Right renal cortex interstitium (tissue), 3 donors: ENCODE measurements around the gene DNAJC19. TPM values are rescaled to one million over a fixed set of nuclear protein-coding genes. Genes with fewer than 3 reads are reported as not detected.

ENCODE experiments used
- DNase-seq, 3 donors: peaks; one replicate each; pipeline ENCODE4 v3.0.0-alpha.2; 2013; ENCODE audit warnings: low read depth in 3 of 3, low spot score in 2 of 3
- polyA plus RNA-seq, 3 donors: library from polyadenylated mRNA; unstranded; fragments of 120-200 nt; gene quantifications; one replicate each; pipeline ENCODE4 v1.2.1, GENCODE V29; 2013; ENCODE audit not compliant: insufficient read length in 3 of 3

The DNAJC19 gene
- polyA plus RNA-seq, 3 donors = 74.7 to 78.4 (median 78.2) TPM

DNA sequence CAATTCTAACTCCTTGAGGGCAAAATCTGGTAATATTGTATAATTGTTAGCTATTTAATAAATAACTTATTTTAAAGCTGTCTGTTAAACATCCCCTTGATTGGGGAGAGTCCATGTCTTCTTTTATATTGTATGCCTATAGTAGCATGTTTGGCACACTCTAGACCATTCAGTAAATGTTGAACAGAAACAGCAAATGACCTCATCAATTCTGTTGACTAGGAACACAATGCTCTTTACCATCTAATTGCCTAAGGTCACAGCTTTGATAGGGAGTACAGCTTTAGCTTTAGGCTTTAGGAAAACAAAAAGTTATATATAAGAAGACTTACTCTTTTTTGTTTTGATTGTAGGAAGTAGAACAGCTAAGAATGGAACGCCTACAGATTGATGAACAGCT is 27.0 kb downstream of the DNAJC19 start:
- no peak for DNase-seq

GRCh38 chr3:180961552-180961951 is 28.0 kb downstream of the DNAJC19 start:
- DNase-seq = no peak

DNA sequence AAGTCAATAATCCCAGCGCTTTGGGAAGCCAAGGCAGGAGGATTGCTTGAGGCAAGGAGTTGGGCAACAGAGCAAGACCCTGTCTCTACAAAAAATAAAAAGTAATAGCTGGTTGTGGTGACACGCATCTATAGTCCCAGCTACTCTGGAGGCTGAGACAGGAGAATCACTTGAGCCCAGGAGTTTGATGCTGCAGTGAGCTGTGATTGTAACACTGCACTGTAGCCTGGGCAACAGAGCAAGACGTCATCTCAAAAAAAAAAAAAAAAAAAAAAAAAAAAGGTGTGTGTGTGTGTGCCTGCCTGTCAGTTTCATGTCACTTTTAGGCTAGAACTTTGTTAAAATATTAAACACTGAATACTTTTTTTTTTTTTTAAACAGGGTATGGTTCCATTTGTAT is 28.4 kb downstream of the DNAJC19 start:
- DNase-seq = no peak

DNA sequence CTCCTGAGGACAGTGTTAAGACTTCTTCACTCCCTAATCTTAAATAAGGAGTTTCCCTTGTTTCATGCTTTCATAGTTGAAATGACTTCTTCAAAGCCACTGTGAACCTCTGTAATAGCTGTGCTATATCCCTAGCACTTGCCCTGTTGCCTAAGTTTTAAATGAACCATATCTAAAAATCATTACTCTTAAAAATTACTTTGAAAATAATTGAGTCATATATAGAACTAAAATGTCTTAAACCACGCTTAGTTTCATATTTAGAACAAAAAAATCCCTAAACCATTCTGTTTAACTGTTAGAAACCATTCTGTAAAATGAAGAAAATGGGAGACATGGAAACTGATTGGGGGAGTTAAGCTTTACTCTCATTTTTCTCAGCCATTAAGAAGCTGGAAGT is 29.8 kb downstream of the DNAJC19 start:
- no peak for DNase-seq

GRCh38 chr3:180947761-180948390 is 41.7 kb downstream of the DNAJC19 start:
- no peak for DNase-seq

GRCh38 chr3:180940826-180941225 is 48.7 kb downstream of the DNAJC19 start:
- no peak for DNase-seq

DNA sequence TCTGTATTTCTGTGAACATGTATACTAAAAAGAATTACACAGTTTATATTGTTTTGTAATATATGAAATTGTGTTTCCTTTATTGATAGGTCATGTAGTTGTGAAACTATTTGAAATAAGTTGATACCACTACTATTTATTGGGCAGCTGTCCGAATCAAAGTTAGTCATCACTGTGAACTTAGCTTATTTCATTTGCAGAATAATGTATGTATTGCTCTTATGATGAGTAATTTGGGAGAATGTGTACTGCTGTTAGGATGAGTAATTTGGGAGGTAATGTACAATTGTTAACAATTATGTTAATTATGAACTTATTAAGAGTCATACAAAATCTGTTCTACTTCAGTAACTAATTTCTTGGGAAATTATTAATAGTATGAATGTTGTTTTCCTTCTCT is 54.9 kb downstream of the DNAJC19 start:
- no peak for DNase-seq

Other genes starting within 250 kb of the DNAJC19 start
- 100 to 1,000 TPM; 224 to 258 (median 236) TPM for gene FXR1, start 77.1 kb downstream of the DNAJC19 start, polyA plus RNA-seq